ENCODE measurements around the gene HLCS.
"Not testable (repeated sequence)": the region's sequence is repeated elsewhere in the genome, so short reads cannot be mapped to it uniquely, and the experiment has no call there.

Gene HLCS

GRCh38 chr21:36845790-36846189, 120.7 kb downstream of the HLCS start:
- no peak for DNase-seq

- no peak for DNase-seq
These were observed 121.4 kb downstream of the HLCS start for GRCh38 chr21:36845070-36845469.

- no peak for DNase-seq
These were observed 124.6 kb downstream of the HLCS start for GRCh38 chr21:36841866-36842265.

GRCh38 chr21:36839735-36840134, 126.7 kb downstream of the HLCS start:
- DNase-seq: no peak

DNA sequence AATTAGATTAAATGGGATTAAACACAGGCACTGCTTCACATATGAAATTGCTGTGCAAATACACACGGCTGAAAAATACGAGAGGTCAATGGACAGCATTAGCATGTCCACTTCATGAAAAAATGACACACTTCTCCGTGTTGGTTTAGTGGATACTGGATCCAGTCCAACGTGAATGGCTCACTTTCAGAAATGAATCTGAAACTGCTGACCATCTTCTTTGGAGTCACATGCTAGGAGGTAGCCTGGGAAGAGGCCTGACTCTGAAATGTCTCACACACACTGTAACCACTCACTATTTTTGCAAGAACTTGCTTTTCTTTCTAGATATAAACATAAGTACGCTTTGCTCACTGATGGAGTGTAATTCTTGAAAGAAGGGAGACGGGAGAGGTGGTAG, 127.3 kb downstream of the HLCS start:
- DNase-seq: no peak

DNA sequence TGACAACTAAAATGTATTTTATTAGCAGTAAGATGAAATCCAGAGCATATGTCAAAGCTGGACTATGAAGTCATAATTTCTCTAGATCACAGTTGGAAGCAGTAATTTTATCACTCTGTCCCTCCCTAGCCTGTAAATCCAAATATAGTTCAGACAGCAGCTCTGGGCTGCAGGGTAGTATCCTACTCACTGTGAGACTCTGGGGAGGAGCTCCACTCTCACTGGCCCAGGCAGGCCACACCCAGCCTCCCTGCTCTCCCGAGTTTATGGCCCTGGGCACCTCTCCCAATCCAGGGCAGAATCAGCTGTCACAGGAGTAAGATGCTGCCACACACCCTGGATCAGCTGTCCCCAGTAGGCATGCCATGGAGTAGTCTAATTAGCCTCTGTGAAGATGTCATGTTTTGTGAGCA, 131.1 kb downstream of the HLCS start:
- peak in 1 of 2 experiments; percentile 12 for DNase-seq

DNA sequence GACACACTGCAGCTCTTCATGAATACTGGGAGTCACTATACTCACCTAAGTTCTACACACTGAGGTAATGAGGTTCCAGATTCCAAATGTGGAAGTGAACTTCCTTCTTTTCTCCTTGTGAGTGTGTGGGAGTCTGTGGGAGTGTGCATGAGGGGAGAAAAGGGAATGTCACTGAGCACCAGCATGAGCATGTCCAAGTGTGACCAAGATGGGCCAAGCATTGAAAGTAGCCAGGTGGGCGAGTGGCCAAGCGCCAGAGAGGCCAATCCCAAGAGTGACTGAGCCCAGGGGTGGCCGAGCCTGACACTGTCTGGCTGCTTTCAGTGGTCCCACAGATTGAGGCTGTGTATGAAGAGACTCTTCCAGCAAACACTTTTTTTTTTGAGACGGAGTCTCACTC, 132.3 kb downstream of the HLCS start:
- no peak for DNase-seq

DNA sequence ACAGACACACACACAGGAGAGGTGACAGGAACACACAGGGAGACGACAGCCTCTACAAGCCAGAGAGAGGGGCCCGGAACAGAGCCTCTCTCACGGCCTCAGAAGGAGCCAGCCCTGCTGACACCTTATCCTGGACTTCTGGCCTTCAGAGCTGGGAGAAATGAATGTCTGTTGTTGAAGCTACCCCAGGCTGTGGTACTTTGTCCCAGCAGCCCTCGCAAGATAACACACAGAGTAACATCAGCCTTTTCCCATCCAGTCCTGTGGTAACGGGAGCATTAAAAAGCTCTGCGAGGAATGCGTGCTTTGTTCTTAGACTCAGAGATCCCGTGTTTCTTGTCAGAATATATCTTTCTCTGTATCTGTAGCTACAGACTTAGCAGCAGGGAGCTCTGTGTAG, 136.4 kb downstream of the HLCS start:
- DNase-seq: no peak

DNA sequence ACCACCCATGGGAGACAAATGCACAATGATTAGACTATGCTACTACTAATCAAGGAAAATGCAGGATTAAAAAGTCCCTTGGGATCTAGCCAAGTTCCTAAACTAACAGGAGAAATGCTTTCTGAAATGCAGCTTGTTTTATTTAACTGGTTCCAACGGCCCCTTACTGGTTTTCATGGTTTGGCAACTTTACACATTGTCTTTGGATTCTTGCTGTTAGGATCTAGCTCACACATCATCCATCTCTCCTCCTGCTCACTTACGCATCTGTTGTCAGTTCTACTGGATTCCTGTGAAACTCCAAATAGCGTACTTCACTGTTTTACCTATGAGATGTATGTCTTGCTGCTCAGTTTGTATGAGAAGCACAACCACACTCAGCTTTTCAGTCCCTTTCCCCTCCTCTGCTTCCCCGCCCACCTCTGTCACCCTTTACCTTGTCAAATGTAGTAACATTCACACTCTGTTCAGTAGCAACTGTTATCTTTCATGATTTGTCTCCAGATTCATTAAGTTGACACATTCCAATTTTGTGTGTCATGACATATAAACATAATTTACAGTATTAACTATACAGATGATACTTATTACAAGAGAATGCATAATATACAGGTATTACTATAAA, 137.5 kb downstream of the HLCS start:
- no peak for DNase-seq

GRCh38 chr21:36828208-36828607, 138.3 kb downstream of the HLCS start:
- no peak for DNase-seq

- DNase-seq: no peak
These were observed 140.8 kb downstream of the HLCS start for GRCh38 chr21:36825658-36826057.

DNA sequence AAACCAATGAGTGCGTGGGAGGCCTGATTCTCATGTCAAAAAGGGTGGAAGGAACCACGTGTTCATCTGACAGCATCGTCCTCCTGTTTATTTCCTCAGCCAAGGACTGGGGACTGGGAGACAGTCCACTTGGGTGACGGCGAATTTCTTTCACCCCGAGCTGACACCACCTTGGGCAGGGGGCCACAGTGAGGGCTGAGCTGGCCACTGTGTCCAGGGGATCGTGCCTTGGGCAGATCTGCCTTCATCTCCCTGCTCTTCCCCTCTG, 145.5 kb downstream of the HLCS start:
- DNase-seq: no peak

- DNase-seq: peak in 1 of 2 experiments; percentile 18
These were observed 146.1 kb downstream of the HLCS start for GRCh38 chr21:36820176-36821031.

DNA sequence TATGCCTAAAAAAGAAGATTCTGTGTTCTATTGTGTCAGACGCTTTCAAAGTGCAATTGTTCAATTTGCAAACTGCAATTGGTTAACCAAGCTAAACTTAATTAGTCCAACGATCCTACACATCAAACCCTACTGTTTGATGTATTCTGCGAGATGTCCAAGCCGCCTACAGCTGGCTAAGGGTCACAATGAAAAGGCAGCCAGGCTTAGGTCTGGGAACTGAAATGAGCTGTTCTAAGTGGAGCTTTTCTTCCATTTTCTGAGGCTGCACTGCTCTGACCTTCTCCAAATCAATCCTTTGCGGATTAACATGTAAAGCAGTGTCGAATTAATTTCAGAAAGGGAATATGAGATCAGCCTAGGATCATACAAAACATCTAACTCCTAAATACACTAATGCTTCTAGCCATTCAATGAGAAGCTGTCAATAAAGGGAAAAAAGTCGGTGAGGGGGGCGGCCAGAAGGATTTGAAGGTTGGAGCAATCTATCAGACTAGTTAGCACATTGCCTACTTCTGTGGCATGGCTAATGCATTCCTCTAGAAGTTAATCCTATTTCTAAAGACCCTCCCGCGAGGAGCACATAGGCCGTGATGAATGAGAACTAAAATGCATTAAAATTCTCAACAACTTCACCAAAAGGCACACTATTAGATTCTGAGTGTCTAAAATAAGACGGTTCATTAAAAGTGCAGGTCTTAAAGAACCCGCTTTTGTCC, 148.6 kb downstream of the HLCS start:
- no peak for DNase-seq

GRCh38 chr21:36816561-36817130, 149.8 kb downstream of the HLCS start:
- DNase-seq: no peak

DNA sequence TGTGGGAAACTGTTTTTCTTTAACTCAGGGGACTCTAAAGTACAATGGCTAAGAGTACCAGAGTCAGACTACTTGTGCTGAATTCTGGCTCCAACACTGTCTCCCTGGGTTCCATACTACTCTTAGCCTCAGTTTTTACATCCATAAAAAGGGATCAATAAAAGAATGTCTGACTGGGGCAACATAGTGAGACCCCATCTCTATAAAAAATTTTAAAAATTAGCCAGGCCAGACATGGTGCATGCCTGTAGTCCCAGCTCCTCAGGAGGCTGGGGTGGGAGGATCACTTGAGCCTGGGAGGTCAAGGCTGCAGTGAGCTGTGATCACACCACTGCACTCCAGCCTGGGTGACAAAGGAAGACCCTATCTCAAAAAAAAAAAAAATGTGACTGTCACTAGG, 150.4 kb downstream of the HLCS start:
- DNase-seq: not testable (repeated sequence)

DNA sequence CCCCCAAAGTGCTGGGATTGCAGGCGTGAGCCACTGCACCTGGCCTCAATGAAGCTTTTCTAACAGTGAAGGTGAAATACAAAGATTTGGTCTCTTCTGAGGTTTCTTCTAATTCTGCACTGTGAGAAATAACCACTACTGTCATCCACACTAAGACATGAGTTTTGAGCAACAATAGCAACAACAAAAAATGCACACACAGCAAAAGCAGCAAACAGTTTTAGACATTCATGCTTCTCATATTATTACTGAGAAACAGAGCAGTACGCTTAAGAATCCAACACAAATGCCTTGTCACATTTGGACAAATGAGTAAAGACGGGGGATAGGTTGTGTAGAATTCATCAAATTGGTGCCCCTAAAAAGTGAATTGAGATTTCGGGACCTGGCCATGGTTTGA, 151.2 kb downstream of the HLCS start:
- no peak for DNase-seq

- DNase-seq: no peak
These were observed 153.4 kb downstream of the HLCS start for GRCh38 chr21:36813052-36813451.

DNA sequence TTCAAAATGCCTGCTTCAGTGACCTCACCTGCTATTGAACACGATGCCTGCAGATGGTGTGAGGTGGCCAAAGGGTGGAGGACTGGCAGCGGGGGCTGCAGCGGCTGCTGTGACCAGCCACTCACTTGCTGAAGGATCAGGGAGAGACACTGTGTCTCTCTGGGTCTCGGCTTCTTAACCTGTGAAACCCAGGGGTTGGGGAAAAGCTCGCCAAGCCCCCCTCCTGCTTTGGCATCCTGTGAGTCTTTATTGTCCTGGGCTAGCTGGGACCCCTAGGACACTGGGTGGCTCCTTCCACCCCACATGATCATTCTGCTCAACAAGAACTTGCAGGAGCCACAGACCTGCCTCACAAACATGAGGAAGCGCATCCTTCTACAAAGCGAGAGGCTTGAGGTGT, 154.7 kb downstream of the HLCS start:
- no peak for DNase-seq

DNA sequence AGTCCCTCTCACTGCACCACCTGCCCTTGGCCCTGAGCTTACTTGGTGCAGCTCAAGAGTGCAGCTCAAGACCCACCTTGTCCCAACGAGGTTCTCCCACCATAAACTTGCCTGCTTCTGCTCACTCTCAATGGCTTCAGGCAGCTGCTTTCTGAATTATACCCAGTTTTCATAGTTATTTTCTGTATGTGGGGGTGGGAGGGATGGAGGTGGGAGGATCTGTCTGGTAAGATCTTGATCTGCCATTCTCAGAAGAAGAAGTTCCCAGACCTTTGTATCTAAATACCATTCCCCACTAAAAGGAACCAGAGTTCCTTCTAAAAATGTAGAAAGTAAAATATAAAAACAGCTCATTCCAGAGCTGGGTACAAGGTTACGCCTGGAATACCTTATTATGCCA, 156.0 kb downstream of the HLCS start:
- DNase-seq: no peak

DNA sequence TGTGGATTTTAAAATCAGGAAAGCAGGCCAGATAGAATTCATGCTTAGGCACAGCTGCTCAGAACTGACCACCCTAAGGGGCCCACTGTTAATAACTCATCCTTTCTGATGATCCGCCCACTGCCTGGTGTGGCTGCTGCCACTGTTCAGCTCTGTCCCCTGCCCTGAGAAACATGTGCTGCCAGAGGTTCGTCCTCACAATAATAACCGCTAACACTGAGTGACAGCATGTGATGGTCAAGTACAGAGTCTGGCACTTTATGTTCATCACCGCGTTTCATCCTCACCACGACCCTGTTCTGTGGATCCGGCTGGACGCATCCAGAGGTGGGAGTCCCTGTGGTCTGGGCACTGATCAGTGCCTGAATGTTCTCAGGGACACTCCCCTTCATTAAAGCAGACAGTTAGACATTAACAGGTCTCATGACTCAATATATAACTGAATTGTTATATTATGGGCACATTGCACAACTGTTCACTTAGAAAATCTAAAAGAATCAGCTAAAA, 159.0 kb downstream of the HLCS start:
- DNase-seq: no peak

DNA sequence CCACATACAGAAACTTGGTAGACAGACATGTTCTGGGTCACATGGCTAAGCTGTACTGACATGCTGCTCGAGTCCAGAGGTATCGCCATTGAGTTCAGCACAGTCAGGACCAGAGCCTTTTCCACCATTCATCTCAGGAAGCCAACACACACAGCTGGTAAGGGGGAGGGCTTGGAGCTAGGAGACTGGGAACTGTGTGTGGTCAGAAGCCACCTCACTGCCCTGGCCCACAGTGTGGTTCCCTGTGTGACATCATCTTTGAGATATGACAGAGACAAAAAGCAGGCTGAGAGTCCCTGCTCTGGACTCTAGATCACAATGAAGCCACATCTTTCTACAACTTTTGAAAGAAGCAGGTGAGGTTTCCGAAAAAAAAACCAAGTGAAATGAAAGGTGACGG, 160.4 kb downstream of the HLCS start:
- DNase-seq: no peak

- DNase-seq: no peak
These were observed 161.4 kb downstream of the HLCS start for GRCh38 chr21:36804874-36805611.
